HepG2 (cell line): ENCODE data around the gene NFS1.
"Not testable (repeated sequence)": the region's sequence is repeated elsewhere in the genome, so short reads cannot be mapped to it uniquely, and the experiment has no call there.

Experiments used
- EP300 ChIP-seq, 3 experiments: sonication (generic) in 1 of 3; formaldehyde crosslinking in 1 of 3; IDR thresholded peaks; 2 replicates each; pipeline versions ENCODE4 v1.5.1 to v1.6.1; 2011 to 2020; ENCODE audit warnings: low read depth in 2 of 3, low read length in 2 of 3, borderline replicate concordance in 1 of 3, improper control_type of control experiment in 1 of 3, mild to moderate bottlenecking in 1 of 3, missing genetic modification reagents in 1 of 3, moderate library complexity in 1 of 3
- HDAC2 ChIP-seq: sonication (generic); formaldehyde crosslinking; IDR thresholded peaks from 2 replicates; pipeline ENCODE4 v1.4.0; 2020; ENCODE audit warnings: missing genetic modification reagents
- KDM1A ChIP-seq: IDR thresholded peaks from 2 replicates; pipeline ENCODE4 v1.6.1; 2016; ENCODE audit warnings: missing compliant biosample characterization
- PHF20 ChIP-seq: sonication (generic); formaldehyde crosslinking; IDR thresholded peaks from 2 replicates; pipeline ENCODE4 v1.5.0; 2020; ENCODE audit warnings: mild to moderate bottlenecking, missing genetic modification reagents
- PPARG ChIP-seq: conservative IDR thresholded peaks from 2 replicates; pipeline ENCODE4 v1.6.1; 2016; ENCODE audit warnings: missing biosample characterization, missing genetic modification reagents
- RFX5 ChIP-seq: IDR thresholded peaks from 2 replicates; pipeline ENCODE4 v1.6.1; 2011; ENCODE audit warnings: low read depth, low read length, improper control_type of control experiment
- SUZ12 ChIP-seq: fragments of 150-350 bp; IDR thresholded peaks from 2 replicates; pipeline ENCODE4 v1.6.1; 2014; ENCODE audit warnings: low read depth, low read length
- YY1 ChIP-seq: IDR thresholded peaks from 2 replicates; pipeline ENCODE4 v1.6.1; 2011; ENCODE audit warnings: low read length, low read depth, moderate library complexity, mild to moderate bottlenecking; ENCODE audit not compliant: insufficient read depth, insufficient replicate concordance
- ZBTB7A ChIP-seq: sonication (generic); formaldehyde crosslinking; IDR thresholded peaks from 2 replicates; pipeline ENCODE4 v1.8.0; 2022; ENCODE audit warnings: mild to moderate bottlenecking, missing genetic modification reagents
- ZKSCAN1 ChIP-seq: fragments of 150-350 bp; IDR thresholded peaks from 2 replicates; pipeline ENCODE4 v1.6.1; 2014; ENCODE audit warnings: low read length
- ZNF562 ChIP-seq: sonication (generic); formaldehyde crosslinking; IDR thresholded peaks from 2 replicates; pipeline ENCODE4 v1.8.0; 2022; ENCODE audit warnings: missing genetic modification reagents, borderline replicate concordance
- TF ChIP-seq, protein P1 (sequence below): sonication (generic); formaldehyde crosslinking; IDR thresholded peaks from 2 replicates; pipeline ENCODE4 v1.4.0; 2020; ENCODE audit warnings: low read depth, missing genetic modification reagents
- TF ChIP-seq, protein P2 (sequence below): sonication (generic); formaldehyde crosslinking; IDR thresholded peaks from 2 replicates; pipeline ENCODE4 v1.4.0; 2020; ENCODE audit warnings: mild to moderate bottlenecking, missing genetic modification reagents
- TF ChIP-seq, protein P3 (sequence below): sonication (generic); formaldehyde crosslinking; IDR thresholded peaks from 2 replicates; pipeline ENCODE4 v1.4.0; 2020; ENCODE audit warnings: mild to moderate bottlenecking, missing genetic modification reagents

DNA sequence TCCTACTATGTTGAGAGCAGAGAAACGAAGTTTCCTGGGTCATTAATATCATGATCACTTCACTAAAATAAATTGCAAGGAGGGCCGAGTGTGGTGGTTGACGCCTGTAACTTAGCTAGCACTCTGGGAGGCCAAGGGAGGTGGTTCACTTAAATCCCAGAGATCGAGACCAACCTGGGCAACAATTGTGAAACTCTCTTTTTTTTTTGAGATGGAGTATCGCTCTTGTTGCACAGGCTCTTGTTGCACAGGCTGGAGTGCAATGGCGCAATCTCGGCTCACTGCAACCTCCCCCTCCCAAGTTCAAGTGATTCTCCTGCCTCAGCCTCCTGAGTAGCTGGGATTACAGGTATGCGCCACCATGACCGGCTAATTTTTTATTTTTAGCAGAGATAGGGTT, 14.0 kb upstream of the NFS1 start:
- not testable (repeated sequence) for TF ChIP-seq ZNF562 (CRISPR knock-in tag); PHF20 (CRISPR knock-in tag); EP300 (IDR thresholded peaks at IDR 0.05; ENCODE audit: low read depth in 2 of 2, low read length in 2 of 2); EP300 (CRISPR knock-in tag; IDR thresholded peaks at IDR 0.05; ENCODE audit: borderline replicate concordance); PPARG (CRISPR knock-in tag); SUZ12; RFX5; KDM1A (CRISPR knock-in tag); ZBTB7A (CRISPR knock-in tag); ZKSCAN1; HDAC2 (CRISPR knock-in tag); YY1
- TF ChIP-seq, protein P1, sequence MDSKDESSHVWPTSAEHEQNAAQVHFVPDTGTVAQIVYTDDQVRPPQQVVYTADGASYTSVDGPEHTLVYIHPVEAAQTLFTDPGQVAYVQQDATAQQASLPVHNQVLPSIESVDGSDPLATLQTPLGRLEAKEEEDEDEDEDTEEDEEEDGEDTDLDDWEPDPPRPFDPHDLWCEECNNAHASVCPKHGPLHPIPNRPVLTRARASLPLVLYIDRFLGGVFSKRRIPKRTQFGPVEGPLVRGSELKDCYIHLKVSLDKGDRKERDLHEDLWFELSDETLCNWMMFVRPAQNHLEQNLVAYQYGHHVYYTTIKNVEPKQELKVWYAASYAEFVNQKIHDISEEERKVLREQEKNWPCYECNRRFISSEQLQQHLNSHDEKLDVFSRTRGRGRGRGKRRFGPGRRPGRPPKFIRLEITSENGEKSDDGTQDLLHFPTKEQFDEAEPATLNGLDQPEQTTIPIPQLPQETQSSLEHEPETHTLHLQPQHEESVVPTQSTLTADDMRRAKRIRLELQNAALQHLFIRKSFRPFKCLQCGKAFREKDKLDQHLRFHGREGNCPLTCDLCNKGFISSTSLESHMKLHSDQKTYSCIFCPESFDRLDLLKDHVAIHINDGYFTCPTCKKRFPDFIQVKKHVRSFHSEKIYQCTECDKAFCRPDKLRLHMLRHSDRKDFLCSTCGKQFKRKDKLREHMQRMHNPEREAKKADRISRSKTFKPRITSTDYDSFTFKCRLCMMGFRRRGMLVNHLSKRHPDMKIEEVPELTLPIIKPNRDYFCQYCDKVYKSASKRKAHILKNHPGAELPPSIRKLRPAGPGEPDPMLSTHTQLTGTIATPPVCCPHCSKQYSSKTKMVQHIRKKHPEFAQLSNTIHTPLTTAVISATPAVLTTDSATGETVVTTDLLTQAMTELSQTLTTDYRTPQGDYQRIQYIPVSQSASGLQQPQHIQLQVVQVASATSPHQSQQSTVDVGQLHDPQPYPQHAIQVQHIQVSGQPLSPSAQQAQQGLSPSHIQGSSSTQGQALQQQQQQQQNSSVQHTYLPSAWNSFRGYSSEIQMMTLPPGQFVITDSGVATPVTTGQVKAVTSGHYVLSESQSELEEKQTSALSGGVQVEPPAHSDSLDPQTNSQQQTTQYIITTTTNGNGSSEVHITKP (CRISPR knock-in tag): not testable (repeated sequence)
- TF ChIP-seq, protein P2, sequence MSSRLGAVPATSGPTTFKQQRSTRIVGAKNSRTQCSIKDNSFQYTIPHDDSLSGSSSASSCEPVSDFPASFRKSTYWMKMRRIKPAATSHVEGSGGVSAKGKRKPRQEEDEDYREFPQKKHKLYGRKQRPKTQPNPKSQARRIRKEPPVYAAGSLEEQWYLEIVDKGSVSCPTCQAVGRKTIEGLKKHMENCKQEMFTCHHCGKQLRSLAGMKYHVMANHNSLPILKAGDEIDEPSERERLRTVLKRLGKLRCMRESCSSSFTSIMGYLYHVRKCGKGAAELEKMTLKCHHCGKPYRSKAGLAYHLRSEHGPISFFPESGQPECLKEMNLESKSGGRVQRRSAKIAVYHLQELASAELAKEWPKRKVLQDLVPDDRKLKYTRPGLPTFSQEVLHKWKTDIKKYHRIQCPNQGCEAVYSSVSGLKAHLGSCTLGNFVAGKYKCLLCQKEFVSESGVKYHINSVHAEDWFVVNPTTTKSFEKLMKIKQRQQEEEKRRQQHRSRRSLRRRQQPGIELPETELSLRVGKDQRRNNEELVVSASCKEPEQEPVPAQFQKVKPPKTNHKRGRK: not testable (repeated sequence)
- TF ChIP-seq, protein P3, sequence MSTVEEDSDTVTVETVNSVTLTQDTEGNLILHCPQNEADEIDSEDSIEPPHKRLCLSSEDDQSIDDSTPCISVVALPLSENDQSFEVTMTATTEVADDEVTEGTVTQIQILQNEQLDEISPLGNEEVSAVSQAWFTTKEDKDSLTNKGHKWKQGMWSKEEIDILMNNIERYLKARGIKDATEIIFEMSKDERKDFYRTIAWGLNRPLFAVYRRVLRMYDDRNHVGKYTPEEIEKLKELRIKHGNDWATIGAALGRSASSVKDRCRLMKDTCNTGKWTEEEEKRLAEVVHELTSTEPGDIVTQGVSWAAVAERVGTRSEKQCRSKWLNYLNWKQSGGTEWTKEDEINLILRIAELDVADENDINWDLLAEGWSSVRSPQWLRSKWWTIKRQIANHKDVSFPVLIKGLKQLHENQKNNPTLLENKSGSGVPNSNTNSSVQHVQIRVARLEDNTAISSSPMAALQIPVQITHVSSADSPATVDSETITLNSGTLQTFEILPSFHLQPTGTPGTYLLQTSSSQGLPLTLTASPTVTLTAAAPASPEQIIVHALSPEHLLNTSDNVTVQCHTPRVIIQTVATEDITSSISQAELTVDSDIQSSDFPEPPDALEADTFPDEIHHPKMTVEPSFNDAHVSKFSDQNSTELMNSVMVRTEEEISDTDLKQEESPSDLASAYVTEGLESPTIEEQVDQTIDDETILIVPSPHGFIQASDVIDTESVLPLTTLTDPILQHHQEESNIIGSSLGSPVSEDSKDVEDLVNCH (CRISPR knock-in tag): not testable (repeated sequence)
